ENCODE data around the gene FDX1.

FDX1 gene

DNA sequence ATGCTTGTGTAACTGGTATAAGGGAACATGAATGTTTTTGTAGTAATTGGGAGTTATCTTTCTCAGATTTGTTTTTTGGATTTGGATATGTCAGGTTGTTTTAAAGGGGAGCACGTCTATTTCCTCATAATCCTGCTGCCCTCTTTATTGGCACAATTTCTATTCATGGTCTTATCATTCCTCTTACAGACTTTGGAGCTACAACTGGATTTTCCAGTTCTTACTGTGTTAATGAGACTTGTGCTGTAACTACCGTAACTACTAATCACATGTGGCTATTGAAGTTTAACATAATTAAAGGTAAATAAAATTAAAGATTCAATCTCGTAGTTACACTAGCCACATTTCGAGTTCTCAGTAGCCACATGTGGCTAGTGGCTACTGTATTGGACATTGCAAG is 1.9 kb downstream of the FDX1 start:
- DNase-seq = no peak

DNA sequence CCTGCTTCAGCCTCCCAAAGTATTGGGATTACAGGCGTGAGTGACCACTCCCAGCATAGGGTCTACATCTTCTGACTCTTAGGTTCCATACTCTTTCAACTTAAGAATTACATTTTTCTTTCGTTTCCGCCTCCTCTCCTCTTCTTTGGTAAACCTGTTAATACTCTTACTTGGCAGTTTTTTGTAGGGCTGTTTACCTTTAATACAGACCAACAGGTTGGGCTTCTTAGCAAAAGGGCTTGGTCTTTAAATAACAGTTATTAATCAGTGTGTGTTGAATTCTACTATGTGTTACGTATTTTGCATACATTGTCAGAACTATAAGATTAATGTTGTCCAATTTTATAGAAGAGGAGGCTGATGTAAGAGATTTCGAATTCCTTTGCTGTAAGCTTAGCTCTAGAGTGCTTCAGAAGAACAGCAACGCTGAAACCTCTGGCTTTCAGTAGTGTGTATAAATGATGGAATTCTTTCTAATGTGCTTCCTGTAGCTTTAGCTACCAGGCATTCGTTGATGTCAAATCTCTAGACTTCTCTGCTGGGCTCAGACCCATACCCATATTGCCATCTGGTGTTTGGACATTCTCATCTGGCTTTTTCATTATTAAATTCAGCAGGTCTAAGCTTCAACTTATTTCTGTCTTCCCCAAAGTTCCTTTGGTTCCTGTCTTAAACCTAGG is 3.1 kb downstream of the FDX1 start:
- no peak for DNase-seq

- DNase-seq = no peak
Observed at GRCh38 chr11:110433393-110434333, 3.9 kb downstream of the FDX1 start.

GRCh38 chr11:110434952-110435779 is 5.4 kb downstream of the FDX1 start:
- no peak for DNase-seq

- no peak for DNase-seq
Observed at GRCh38 chr11:110435780-110436717, 6.3 kb downstream of the FDX1 start.

- DNase-seq = no peak
Observed at GRCh38 chr11:110438017-110438416, 8.3 kb downstream of the FDX1 start.

DNA sequence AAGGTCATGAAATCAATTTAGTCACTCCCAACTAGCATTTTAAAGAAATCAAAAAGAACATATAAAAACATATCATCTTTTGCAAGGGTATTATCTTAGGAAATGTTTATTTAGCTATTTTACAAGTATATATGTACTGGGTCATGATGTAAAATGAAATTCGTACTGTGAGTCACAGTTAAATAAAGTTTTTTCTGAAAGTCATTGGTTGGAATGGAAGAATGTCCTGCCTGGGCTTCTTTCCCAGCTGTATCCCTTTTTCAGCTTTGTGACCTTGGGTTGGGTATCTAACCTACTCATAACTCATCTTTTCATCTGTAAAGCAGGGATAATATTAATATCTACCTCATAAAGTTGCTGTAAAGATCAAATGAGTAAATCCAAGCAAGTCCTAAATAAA is 15.7 kb downstream of the FDX1 start:
- no peak for DNase-seq

- no peak for DNase-seq
Observed at GRCh38 chr11:110446061-110446460, 16.3 kb downstream of the FDX1 start.

GRCh38 chr11:110446594-110446993 is 16.8 kb downstream of the FDX1 start:
- no peak for DNase-seq

DNA sequence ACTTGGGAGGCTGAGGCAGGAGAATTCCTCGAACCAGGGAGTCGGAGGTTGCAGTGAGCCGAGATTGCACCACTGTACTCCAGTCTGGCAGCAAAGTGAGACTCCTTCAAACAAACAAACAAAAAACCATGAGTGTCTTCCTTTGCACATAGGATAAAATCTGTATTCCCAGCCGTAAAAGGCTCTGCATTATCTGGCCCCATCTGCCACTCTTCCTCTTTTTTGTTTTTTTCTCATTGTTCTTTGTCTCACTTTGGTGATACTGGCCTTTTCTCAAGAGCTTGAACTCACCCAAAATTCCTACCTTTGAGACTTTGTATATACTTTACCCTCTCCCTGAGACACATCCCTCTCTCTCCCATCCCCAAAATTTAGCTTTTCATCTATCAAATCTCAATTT is 17.6 kb downstream of the FDX1 start:
- no peak for DNase-seq

DNA sequence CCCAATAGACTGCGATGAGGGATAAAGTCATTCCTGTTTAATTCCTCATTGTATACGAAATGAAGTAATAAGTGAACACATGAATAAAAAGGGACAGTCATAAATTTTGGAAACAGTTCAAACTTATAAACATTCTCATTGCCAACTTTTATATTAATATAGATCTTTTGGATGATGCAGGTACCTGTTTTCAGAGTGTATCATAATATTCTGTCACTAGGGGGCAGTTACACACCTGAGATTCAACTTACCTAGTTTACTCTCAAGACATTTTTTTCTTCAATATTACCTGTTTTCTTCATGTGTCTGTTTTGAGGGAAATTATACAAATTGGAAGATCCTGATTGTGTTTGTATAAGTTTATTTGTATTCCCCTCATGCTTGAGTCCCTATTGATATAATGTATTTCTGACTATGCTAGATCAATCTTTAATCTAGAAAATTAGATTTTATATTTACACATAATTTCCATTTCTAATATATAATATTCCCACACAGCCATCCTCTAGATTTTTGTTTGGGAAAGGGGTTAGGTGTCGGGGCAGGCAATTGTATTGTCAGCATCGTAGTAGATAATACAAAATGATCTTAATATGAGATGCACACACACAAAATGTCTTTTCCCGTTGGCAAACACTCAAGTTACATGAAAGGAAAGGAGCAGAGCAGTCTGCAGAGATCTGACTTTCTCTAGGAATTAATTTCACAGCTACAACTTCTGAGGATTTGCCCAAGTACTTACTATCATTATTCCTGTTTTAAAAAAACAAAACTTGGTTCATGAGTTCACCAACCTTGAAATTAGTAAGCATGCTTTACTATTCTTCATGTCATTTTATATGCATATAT is 18.4 kb downstream of the FDX1 start:
- no peak for DNase-seq

- no peak for DNase-seq
Observed at GRCh38 chr11:110450246-110450645, 20.5 kb downstream of the FDX1 start.

GRCh38 chr11:110452720-110453119 is 23.0 kb downstream of the FDX1 start:
- no peak for DNase-seq

GRCh38 chr11:110453684-110454354 is 24.1 kb downstream of the FDX1 start:
- DNase-seq = no peak

DNA sequence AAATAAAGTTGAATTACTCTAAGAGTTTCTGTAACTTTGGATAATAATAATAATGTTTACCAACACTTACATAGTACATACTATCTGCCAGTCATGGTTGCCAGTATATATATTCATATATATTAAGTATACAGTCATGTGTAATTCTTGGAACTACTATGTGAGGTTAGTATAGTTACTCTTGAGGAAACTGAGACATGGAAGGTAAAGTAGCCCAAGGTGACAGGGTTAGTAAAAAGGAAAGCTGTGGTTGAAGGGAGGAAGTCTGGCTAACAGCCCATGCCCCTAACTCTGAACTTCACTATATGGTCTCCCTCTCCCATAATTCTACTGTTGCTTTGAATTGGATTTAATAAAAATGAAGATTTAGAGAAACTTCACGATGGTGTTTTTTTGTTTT is 24.9 kb downstream of the FDX1 start:
- no peak for DNase-seq

DNA sequence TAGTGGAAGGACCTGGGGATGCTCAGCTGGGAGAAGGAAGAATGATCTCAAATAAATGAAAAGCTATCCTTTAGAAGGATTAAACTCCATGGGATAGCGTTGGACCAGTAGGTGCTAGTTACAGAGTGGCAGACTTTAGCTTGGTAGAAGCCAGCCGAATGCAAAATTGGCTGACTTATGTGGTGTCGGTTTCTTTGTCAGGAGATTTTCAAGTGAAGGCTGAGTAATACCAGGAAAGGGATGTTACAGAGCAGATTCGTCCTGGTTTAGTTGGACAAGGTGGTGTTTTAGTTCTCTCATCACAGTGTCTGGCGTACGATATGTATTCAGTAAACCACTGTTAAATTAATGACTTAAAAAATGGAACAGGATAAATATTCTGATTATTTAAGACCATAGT is 26.0 kb downstream of the FDX1 start:
- no peak for DNase-seq

DNA sequence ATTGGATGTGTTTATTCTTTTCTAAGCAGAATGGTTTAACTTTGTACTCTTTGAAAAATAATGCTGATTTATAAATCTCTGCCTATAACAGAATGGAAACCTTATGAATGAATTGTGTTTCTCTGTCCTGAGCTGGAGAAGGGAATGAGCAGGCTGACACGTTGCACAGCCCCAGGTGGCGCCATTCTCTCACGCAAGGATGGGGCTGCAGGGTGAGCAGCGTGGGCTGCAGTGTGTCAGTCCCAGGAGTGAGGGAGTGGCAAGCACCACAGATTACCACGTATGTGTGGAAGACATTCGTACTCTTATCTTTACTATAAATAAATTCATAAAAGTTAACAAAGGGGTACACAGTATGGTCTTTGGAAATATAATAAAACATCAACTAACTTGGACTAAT is 33.4 kb downstream of the FDX1 start:
- DNase-seq = peak; percentile 8

- no peak for DNase-seq
Observed at GRCh38 chr11:110465231-110465630, 35.5 kb downstream of the FDX1 start.

DNA sequence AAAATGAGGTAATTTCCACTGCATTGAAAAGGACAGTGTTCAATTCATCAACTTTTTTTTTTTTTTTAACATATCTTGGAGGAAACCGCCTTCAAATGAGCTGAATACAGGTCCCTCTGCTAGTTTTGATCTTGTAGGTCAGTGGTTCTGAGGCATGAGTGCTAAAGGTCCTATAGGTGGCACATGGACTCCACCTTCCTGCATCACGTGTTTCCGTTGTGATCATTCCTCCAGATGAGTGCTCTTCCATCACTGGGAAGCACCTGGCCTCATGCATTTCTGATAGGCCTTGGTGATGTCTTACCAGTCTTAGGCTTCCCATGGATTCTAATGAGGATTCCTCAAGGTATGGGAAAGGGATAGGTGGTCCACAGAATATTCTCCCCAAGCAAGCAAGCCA is 37.8 kb downstream of the FDX1 start:
- no peak for DNase-seq

GRCh38 chr11:110468121-110468520 is 38.4 kb downstream of the FDX1 start:
- DNase-seq = no peak

GRCh38 chr11:110469127-110469526 is 39.4 kb downstream of the FDX1 start:
- DNase-seq = no peak
